NCI-H1930 (cell line): ENCODE results near the gene GPRIN3.
"Not testable (repeated sequence)": the region's sequence is repeated elsewhere in the genome, so short reads cannot be mapped to it uniquely, and the experiment has no call there.

Source experiments
- DNase-seq, 2 experiments: peaks; one replicate each; lab custom pipeline; 2025; lab: John Stamatoyannopoulos, UW

Gene GPRIN3

GRCh38 chr4:89254847-89255246, 52.8 kb downstream of the GPRIN3 start:
- DNase-seq = no peak

- not testable (repeated sequence) for DNase-seq
Observed at GRCh38 chr4:89254347-89254746, 53.3 kb downstream of the GPRIN3 start.

- no peak for DNase-seq
Observed at GRCh38 chr4:89253935-89254334, 53.7 kb downstream of the GPRIN3 start.

- DNase-seq = no peak
Observed at GRCh38 chr4:89253311-89253710, 54.3 kb downstream of the GPRIN3 start.

GRCh38 chr4:89251396-89251795, 56.2 kb downstream of the GPRIN3 start:
- no peak for DNase-seq

GRCh38 chr4:89249716-89250361, 57.8 kb downstream of the GPRIN3 start:
- no peak for DNase-seq

- DNase-seq = no peak
Observed at GRCh38 chr4:89249313-89249712, 58.3 kb downstream of the GPRIN3 start.

GRCh38 chr4:89248879-89249281, 58.7 kb downstream of the GPRIN3 start:
- DNase-seq = no peak

GRCh38 chr4:89247951-89248350, 59.6 kb downstream of the GPRIN3 start:
- no peak for DNase-seq

- peak; percentile 45 to 73 for DNase-seq
Observed at GRCh38 chr4:89245459-89245858, 62.1 kb downstream of the GPRIN3 start.

GRCh38 chr4:89243733-89244252, 63.8 kb downstream of the GPRIN3 start:
- no peak for DNase-seq

- peak; percentile 58 for DNase-seq
Observed at GRCh38 chr4:89242864-89243732, 64.5 kb downstream of the GPRIN3 start.

- DNase-seq = no peak
Observed at GRCh38 chr4:89242216-89242615, 65.4 kb downstream of the GPRIN3 start.

- DNase-seq = no peak
Observed at GRCh38 chr4:89230271-89230670, 77.3 kb downstream of the GPRIN3 start.

GRCh38 chr4:89226665-89227574, 80.7 kb downstream of the GPRIN3 start:
- DNase-seq = peak; percentile 51 to 68

- DNase-seq = no peak
Observed at GRCh38 chr4:89222170-89222569, 85.4 kb downstream of the GPRIN3 start.

GRCh38 chr4:89221167-89221867, 86.3 kb downstream of the GPRIN3 start:
- DNase-seq = peak in 1 of 2 experiments; percentile 31

- no peak for DNase-seq
Observed at GRCh38 chr4:89218587-89218986, 89.0 kb downstream of the GPRIN3 start.

- DNase-seq = no peak
Observed at GRCh38 chr4:89217604-89218003, 90.0 kb downstream of the GPRIN3 start.

- no peak for DNase-seq
Observed at GRCh38 chr4:89216866-89217265, 90.7 kb downstream of the GPRIN3 start.

GRCh38 chr4:89216422-89216821, 91.2 kb downstream of the GPRIN3 start:
- DNase-seq = no peak
